AG09319 (cell line): ENCODE data around the gene PAX2.

Source experiments
- DNase-seq: peaks from one replicate; pipeline ENCODE4 v3.0.0-alpha.2; 2010; ENCODE audit warnings: low read depth; ENCODE audit errors: extremely low read depth
- TF ChIP-seq, protein P1 (sequence below): IDR thresholded peaks from 2 replicates; pipeline ENCODE4 v1.5.1; 2011; ENCODE audit warnings: low read depth, mild to moderate bottlenecking, inconsistent platforms, low read length, moderate library complexity

The PAX2 gene

DNA sequence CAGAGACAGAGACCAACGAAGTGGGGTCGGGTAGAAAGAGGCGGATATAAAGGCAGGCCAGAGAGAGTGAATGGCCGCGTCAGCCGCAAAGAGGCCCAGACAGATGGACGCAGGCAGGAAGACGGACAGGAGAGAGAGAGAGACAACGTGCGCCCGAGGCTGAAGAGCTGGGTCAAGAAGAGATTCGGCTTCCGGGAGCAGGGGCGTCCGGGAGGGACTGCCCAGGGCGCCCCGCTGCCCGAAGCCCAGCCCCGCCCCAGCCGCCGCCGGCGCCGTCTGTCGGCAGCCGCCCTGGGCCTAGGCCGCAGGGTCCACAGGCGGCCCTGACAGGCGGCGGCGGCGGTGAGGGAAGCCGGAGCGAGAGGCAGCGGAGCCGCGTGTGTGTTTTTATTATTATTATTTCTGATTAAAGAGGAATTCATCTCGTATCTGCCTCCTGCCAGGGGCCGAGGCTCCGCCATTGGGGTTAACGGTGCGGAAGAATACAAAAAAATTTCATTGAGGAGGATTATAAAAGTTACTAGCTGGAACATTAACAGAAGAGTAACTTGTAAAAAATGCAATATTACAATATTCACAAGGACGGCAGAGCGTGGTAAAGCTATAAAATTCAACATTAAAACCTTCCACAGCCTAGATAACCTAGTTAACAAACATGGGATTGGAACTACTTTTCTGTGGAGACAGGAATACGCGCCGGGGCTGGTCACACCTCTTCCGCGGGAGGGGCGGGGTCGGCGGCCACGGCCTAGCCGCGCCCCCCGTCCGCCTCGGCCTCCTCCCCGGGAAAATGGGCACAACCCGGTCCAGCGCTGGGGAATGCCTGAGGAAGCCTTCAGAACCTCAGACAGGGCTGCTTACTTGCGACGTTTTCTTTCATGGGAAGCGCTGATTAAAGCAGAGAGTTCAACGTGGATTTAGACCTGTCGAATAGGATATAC, 29.7 kb upstream of the PAX2 start:
- no peak for DNase-seq
- TF ChIP-seq, protein P1, sequence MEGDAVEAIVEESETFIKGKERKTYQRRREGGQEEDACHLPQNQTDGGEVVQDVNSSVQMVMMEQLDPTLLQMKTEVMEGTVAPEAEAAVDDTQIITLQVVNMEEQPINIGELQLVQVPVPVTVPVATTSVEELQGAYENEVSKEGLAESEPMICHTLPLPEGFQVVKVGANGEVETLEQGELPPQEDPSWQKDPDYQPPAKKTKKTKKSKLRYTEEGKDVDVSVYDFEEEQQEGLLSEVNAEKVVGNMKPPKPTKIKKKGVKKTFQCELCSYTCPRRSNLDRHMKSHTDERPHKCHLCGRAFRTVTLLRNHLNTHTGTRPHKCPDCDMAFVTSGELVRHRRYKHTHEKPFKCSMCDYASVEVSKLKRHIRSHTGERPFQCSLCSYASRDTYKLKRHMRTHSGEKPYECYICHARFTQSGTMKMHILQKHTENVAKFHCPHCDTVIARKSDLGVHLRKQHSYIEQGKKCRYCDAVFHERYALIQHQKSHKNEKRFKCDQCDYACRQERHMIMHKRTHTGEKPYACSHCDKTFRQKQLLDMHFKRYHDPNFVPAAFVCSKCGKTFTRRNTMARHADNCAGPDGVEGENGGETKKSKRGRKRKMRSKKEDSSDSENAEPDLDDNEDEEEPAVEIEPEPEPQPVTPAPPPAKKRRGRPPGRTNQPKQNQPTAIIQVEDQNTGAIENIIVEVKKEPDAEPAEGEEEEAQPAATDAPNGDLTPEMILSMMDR = no peak

DNA sequence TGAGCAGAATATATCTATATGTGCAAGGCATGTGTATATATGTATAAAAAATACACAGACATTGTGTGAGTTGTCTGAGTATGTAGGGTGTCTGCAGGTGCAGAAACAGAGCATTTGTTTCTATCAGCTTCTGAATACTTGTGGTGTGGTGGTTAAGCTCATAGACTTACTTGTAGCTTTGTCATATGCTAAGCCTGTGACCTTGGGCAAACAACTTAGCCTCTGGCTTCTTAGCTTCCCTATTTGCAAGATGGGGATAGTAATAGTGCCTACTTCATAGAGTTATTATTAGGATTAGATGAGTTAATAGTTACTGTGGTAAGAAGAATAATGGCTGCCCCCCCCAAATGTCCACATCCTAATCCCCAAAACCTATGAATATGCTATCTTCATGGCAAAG, 28.2 kb upstream of the PAX2 start:
- DNase-seq = no peak
- TF ChIP-seq, protein P1 = no peak

DNA sequence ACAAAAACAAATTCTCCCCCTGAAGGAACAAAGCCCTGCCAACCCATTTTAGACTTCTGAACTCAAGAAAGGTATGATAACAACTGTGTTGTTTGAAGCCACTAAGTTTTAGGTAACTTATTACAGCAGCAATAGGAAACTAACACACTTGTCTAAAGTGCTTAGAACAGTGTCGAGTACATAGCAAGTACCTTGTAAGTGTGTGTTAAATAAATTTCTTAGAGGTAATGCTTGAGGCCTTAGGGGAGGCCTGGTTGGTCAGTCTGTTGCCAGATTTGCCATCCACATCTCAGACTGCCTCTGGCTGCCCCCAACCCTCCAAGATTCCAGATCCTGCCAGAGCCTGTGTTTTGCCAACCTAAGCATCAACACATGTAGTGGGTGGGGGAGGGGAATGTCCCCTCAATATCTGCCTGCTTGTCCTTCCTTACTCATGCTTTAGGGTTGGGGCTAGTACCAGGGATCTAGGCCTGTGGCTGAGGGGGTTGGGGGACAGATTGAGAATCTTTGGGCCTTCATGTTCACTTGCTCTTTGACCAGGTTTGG, 27.1 kb upstream of the PAX2 start:
- DNase-seq = no peak

DNA sequence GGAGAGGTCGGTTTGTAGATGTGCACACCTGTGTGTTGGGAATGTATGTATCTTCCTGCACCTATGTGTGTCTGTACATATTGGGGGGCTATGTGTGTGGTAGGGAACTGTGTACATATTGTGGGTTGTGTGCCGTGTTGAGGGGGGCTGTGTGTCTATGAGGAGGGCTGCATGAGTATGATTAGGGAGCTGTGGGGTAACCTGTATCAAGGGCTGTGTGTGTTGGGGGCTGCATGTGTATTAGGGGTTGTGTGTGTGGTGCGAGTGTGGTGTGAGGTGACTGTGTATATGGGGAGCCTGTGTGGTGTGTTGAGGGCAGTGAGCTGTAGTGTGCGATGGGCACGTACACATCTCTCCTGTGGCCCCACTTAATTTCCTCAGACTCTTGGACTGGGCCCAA, 22.2 kb upstream of the PAX2 start:
- no peak for DNase-seq
- TF ChIP-seq, protein P1 = no peak

More for the DNA sequence above, 27.1 kb upstream of the PAX2 start:
- TF ChIP-seq, protein P1 = no peak

DNA sequence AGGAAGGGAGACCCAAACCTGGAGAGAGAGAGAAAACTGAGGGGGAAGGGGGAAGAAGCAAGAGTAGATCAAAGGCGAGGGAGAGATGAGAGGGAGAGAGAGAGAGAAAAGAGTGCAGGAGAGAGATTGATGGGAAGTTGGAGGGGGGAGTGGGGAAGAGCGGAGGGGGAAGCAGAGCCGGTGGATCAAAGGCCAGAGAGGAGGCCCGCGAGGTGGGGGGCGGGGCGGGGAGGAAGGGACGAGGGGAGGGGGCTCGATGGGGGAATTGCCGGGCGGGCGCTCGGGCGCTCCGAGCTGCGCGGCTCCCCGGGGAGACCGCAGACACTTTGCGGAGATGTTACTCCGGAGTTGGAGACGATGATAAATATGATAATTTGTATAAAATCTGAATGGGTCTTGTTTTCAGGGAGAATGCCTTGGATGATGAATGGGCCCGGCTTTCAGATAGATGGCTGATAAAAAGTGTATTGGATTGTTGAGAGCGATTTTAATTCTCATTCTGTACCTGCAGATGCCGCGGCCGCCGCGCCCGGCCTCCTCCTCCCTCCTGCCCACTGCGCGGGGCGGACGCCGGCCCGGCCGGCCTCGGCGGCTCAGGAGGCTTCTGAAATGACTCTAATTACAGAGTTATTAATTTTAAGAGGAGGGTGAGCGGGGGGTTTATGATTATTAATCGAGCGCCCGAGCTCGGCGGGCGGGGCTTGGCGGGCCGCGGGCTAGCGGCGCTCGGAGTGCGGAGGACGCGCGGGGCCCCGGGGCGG, 21.4 kb upstream of the PAX2 start:
- no peak for DNase-seq
- TF ChIP-seq, protein P1 = no peak

DNA sequence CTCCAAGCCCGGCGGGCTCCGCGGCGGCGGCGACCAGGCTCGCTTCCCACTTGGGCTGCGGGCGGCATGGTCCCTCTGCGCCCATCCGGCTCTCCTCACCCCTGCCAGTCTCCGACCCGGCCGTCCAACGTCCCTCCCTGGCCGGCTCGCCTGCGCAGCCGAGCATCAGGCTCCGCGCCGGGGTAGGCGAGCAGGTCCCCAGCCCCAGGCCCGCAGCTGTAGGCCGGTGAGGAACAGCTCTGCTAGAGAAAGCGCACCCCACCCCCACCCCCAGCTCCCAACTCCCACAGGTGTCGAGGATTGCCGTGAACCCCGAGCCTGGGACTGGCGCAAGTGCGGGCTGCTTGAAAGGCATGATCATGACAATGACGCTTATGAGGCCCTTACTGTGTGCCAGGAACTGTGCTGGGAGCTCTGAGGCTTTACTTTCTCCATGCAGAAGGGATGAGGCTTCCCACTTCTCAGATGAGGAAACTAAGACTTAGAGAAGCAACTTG, 20.8 kb upstream of the PAX2 start:
- TF ChIP-seq, protein P1 = no peak
- no peak for DNase-seq
